MM.1S (cell line): ENCODE measurements around the gene DISC1.

Source experiments
- EZH2phosphoT487 ChIP-seq: fragments of 300-600 bp; sonication (generic); IDR thresholded peaks from 2 replicates; pipeline ENCODE4 v1.6.1; 2018; ENCODE audit warnings: antibody characterized with exemption, low read length
- TF ChIP-seq, protein P1 (sequence below): fragments of 300-600 bp; sonication (generic); IDR thresholded peaks from 2 replicates; pipeline ENCODE4 v1.5.1; 2016; ENCODE audit warnings: antibody characterized with exemption, low read length, mixed read lengths

DNA sequence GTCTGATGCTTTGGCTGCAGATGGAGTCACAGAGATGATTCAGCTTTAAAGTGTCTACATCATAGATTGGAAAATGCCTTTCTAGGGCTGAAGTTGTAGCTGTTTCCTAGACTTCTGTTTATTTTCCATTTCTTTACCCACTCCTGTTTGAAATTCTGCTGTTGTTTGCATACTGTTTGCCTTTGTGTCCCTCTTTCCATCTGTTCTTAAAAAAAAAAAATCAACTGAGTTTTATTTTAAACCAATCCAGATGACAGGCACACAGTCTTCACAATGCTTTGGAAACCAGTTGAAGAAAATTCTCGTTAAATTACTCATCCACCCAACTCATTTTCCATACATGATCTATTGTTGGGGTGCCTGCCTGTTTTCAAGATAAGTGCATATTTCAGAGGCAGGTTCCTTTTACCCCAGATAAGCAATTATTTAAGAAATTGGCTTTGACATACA is 245.9 kb downstream of the DISC1 start:
- TF ChIP-seq, protein P1, sequence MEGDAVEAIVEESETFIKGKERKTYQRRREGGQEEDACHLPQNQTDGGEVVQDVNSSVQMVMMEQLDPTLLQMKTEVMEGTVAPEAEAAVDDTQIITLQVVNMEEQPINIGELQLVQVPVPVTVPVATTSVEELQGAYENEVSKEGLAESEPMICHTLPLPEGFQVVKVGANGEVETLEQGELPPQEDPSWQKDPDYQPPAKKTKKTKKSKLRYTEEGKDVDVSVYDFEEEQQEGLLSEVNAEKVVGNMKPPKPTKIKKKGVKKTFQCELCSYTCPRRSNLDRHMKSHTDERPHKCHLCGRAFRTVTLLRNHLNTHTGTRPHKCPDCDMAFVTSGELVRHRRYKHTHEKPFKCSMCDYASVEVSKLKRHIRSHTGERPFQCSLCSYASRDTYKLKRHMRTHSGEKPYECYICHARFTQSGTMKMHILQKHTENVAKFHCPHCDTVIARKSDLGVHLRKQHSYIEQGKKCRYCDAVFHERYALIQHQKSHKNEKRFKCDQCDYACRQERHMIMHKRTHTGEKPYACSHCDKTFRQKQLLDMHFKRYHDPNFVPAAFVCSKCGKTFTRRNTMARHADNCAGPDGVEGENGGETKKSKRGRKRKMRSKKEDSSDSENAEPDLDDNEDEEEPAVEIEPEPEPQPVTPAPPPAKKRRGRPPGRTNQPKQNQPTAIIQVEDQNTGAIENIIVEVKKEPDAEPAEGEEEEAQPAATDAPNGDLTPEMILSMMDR: no peak
- TF ChIP-seq EZH2phosphoT487: no peak
